HTERT RPE-1 (cell line): Measurements from ENCODE around the gene HDHD5.

ENCODE experiments used
- in situ Hi-C: fragments of 300-500 bp; cut with MboI; formaldehyde crosslinking; loops from 4 replicates; pipeline ENCODE4 v1.14.3; 2020; ENCODE audit warnings: low sequenced_read_pairs

HDHD5 gene

GRCh38 chr22:17158568-17159503 lies at the start of gene HDHD5:
HDHD5 (minus strand) TSS chr22:17159277; CDS start chr22:17159251, 26 bp downstream.
- in situ Hi-C loops, result no loop called here

- in situ Hi-C loops, result no loop called here
Measured at GRCh38 chr22:17205432-17205831, 46.4 kb upstream of the HDHD5 start.

DNA sequence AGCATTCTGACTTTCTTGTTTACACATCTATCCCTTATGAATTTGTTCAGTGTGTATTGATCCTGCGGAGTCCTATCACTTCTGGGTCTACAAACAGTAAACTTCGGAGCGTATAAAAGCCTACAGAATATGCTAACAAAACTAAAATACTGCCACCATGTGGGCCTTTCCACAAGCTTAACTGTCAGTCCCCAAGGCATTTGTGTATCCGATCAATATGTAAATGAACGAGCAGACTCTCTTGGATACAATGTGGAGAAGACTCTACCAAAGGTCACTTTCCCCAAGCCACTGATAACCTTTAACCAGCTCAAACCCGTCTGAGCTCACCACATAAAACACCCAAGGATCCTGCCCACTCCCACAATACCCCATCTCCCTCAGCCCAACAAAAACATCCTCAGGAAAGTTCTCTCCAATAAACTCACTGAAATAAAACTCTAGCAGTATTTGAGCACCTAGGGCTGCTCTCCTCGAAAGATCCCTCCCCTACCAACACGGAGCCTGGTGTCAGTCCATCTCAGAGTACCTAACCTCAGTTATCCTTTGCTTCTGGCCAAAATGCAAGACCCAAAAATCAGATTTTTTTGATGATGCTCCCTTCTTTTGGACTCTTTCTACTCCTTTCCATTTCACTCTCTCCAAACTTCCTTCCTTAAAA lies 42.3 kb upstream of the HDHD5 start:
- in situ Hi-C loops, result no loop called here

DNA sequence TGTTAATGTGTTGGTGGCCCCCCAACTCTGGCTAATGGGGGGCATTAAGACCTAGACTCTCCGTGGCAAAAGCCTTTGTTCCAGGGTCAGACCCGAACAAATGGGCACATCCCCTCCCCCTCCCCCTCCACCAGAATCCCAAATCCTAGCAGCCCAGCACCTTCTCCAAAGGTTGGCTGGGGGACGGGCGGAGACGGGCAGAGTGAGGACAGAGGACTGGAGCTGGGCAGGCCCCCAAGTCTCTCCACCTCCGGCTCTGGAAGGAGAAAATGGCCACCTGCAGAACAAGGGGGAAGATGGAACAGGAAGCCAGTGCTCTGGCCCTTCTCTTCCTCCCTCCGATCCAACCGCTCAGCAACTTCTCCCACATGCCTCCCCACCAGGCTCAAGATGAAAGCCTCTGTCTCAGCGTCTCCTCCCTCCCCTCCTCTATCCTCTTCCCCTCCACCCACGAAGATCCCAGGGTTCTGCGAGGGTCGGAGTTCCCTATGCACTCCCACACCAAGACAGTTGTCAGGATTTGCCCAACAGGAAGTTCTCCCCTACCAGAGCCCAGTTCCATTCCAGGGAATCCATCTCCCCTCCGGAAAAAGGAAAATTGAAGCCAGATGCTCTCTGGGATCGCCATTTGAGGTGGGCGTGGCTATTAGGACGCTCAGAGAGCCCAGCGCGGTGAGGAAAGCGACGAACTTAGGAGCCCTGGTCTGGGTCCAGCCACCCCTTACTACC lies 40.1 kb upstream of the HDHD5 start:
- in situ Hi-C loops, result no loop called here

GRCh38 chr22:17198170-17199002 lies 39.3 kb upstream of the HDHD5 start:
- in situ Hi-C loops, result no loop called here

- in situ Hi-C loops, result no loop called here
Measured at GRCh38 chr22:17194213-17194612, 35.1 kb upstream of the HDHD5 start.

- in situ Hi-C loops, result no loop called here
Measured at GRCh38 chr22:17192186-17192585, 33.1 kb upstream of the HDHD5 start.

GRCh38 chr22:17191163-17191784 lies 32.2 kb upstream of the HDHD5 start:
- in situ Hi-C loops, result no loop called here

DNA sequence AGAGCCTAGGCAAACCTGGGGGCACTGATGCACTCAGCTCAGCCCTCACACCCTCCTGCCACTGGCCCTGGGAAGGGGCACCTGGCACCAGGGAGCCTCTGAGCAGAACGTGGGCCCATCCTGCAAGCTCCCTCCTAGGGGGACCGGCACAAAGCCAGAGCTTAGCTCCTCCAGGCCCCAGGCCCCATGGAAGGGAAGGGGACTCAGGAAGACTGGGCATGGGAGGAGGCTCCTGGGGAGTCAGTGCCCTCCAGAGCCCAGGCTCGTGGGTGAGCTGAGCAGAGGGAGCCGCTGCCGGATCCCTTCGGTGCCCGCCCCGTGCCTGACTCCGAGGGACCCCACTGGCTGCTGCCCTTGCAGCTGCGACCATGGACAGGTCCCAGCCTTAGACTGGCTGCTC lies 31.6 kb upstream of the HDHD5 start:
- in situ Hi-C loops, result no loop called here

DNA sequence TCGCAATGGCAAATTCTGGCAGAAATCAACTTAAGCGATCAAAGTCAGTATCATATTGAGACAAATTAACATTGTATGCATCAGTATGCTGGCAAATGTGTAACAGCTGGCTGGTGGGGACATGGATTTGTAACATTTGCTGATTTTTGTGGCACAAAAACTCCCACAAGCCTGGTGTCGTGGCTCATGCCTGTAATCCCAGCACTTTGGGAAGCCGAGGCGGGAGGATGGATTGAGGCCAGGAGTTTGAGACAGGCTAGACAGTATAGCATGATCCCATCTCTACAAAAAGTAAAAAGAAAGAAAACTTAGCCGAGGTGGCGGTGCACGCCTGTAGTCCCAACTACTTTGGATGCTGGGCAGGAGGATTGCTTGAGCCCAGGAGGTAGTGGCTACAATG lies 17.6 kb upstream of the HDHD5 start:
- in situ Hi-C loops, result no loop called here

GRCh38 chr22:17172029-17172833 lies 13.2 kb upstream of the HDHD5 start:
- in situ Hi-C loops, result no loop called here

DNA sequence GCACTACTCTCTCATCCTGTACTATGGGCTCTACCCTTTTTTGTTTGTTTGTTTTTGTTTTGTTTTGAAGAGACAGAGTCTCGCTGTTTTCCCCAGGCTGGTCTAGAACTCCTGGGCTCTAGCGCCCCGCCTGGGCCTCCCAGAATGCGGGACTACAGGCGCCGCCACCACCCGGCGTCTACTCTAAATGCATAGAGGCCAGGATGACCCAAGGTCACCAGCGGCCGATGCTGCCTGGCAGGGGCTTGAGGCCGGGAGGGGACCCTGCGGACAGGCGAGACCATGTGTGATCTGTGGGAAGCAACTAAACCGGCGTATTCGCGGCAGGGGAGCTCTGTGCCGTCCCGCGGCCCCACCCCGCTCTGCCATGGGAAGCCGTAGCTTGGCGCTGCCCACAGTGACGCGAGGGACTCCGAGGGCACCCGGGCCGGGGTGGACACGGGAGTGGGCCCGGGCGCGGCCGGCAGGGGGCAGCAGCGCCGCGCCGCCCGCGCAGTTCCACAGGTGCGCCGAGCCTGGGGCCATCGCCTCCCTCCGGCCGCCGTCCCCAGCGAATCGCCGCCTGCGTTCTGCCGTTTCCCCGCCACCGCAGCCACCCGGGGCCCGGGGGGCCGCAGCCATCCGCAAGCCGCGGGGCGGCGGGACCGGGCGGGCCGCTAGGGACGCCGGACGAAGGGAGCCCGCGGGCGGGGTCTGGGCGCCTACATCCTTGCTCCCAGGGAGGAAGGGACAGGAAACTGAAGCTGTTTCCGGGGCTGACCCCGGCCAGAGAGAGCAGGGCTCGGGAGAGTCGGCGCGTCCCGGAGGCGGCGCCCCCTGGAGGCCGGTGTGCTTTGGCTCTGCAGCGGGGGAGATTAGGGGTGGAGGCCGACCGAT lies 12.3 kb upstream of the HDHD5 start:
- in situ Hi-C loops, result no loop called here

- in situ Hi-C loops, result no loop called here
Measured at GRCh38 chr22:17167486-17167885, 8.4 kb upstream of the HDHD5 start.

DNA sequence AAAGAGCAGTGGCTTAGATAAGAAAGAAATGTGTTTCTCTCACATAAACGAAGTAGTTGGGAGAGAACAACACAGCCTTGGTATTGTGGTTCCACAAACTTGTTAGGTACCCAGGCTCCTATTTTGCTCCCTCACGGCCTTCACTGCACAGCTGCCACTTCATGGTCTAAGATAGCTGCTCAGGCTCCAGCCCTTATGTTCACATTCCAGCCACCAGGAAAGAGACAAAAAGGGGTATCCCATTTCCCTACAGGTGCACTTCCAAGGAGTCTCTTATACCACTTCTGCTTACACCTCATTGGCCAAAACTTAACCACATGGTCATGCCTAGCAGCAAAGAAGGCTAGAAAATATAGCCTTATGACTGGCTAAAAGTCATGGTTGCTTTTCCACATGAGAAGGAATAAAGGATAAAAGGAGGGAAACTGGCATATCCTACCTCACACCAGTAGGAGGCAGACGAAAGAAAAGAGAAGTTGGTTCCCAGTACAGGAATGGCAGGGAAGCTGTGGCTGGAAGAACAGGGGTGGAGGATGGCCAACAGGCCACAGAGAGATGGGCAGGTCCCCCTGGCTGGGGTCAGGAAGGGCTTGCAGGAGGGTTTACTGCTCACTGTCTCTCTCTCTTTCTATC lies 5.4 kb upstream of the HDHD5 start:
- in situ Hi-C loops, result no loop called here

GRCh38 chr22:17162731-17163130 lies 3.7 kb upstream of the HDHD5 start:
- in situ Hi-C loops, result no loop called here

DNA sequence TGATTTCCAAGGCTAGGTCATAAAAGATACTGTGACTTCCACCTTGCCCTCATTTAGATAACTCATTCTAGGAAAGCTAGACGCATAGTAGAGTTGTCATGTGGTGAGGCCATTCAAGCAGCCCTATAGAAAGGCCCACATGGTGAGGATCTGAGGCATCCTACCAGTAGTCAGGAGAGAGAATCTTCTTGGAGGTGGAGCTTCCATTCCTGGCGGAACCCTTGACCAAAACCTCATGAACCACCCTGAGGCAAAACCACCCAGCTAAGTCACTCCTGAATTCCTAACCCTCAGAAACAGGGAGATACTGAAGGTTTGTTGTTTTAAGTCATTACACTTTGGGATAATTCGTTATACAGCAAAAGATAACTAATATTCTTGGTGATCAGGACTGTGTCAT lies 2.9 kb upstream of the HDHD5 start:
- in situ Hi-C loops, result no loop called here

- in situ Hi-C loops, result no loop called here
Measured at GRCh38 chr22:17159504-17159951, 451 bp upstream of the HDHD5 start.

GRCh38 chr22:17158176-17158567 lies 905 bp downstream of the HDHD5 start:
- in situ Hi-C loops, result no loop called here
